GM21529 (cell line): ENCODE measurements around the gene KIF16B.
"Not testable (repeated sequence)": the region's sequence is repeated elsewhere in the genome, so short reads cannot be mapped to it uniquely, and the experiment has no call there.

ENCODE experiments used
- ATAC-seq: cut with Tn5 transposase; IDR thresholded peaks from one replicate; pipeline ENCODE4 v1.9.1; 2021; ENCODE audit not compliant: unreplicated experiment

KIF16B gene

GRCh38 chr20:16590041-16590633 lies 16.9 kb upstream of the KIF16B start:
- ATAC-seq: no peak

- ATAC-seq: no peak
These were observed 16.4 kb upstream of the KIF16B start for GRCh38 chr20:16589623-16590022.

GRCh38 chr20:16588241-16588640 lies 15.0 kb upstream of the KIF16B start:
- ATAC-seq: no peak

DNA sequence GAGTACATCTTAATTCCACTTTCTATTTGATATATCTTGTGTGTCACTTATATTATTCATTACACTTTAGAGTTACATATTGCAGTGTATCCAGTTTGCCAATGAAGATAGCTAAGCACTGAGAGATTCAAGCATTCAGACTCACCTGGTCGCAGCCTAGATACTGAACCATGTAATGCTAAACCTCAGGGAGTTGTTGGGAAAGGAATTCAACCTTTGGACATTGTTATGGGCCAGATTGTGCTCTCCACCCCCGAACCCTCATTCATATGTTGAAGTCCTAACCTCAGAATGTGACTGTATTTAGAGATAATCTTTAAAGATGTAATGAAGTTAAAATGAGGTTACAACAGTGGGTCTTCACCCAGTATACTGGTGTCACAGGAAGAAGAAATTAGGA lies 13.8 kb upstream of the KIF16B start:
- ATAC-seq: no peak

- ATAC-seq: no peak
These were observed 10.2 kb upstream of the KIF16B start for GRCh38 chr20:16583474-16583873.

GRCh38 chr20:16581241-16581640 lies 8.0 kb upstream of the KIF16B start:
- no peak for ATAC-seq

- no peak for ATAC-seq
These were observed 7.4 kb upstream of the KIF16B start for GRCh38 chr20:16580620-16581019.

DNA sequence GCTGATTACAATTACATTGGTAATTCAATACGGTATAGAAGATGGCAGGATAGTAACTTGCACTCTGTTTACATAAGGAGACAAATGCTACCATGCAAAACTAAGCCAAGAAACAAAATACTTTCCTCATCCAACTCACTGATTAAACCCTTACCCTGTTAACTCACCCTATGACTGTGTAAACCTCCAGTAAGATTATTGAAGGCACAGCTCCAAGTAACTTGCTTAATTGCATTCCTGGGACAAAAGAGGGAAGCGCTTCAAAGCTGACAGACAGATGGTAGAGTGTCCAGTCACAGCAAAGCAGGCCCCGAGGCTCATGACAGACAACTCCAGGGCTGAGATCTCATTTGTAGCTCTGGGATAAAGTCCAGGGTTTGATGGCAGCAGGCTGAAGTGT lies 6.9 kb upstream of the KIF16B start:
- no peak for ATAC-seq

DNA sequence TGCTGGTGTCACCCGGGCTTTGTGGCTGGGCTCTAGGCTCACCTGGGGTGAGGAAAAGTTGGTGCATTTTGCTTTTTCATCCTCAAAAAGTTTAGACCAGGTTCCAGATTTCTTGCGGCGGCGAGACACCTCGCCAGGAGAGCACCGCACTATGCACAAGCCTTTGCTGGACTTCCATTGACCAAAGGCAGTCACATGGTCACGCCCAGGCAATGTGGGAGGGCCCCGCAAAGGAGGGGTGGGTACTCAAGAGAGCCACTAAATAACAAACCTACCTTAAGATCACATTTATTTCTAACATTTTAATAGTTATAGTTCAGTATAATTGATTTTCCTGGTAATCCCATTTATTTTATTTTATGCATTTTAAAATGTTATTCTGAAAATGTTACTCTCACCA lies 3.0 kb upstream of the KIF16B start:
- ATAC-seq: no peak

GRCh38 chr20:16575390-16576140 lies 2.3 kb upstream of the KIF16B start:
- ATAC-seq: no peak

- ATAC-seq: peak; percentile 66
These were observed 1.6 kb upstream of the KIF16B start for GRCh38 chr20:16574656-16575355.

- no peak for ATAC-seq
These were observed 1.9 kb downstream of the KIF16B start for GRCh38 chr20:16571333-16571732.

DNA sequence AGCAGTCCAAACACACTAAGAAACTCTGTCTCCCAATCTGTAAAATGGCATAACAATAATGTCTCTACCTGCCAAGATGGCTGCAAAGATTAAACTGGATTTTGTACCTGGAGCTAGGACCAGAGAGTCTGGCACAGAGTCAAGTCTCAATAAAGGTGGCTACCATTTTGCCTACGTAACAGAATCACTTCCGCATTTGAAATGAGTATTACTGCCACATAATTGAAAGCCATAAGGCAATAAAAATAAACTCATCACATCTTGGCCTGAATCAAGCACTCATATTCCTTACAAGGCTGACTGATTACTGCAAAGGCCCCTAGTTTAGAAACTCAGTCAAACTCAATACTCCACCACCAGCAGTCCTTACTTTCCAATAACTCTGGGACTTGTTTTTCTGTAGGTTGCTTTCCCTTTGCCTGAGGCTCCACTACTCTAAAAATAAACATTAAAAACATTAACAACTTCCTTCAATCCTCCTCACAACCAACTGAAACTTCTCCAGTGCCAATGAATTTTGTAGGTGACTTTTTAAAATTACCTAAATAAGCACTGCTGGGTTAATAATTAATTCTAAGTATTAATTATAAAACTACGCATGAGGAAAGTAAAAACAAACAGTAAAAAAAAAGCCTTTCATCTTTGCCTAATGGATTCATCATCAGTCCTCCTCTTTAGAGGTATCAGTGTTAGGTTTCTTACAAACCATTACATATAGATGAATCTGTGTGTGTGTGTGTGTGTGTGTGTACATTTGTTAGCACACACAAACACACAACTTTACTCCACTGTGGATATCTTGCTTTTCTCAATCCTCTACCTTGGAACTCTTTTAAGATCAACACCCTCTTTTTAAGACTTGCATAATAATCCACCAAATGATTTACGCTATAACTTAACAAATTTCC lies 3.7 kb downstream of the KIF16B start:
- no peak for ATAC-seq

DNA sequence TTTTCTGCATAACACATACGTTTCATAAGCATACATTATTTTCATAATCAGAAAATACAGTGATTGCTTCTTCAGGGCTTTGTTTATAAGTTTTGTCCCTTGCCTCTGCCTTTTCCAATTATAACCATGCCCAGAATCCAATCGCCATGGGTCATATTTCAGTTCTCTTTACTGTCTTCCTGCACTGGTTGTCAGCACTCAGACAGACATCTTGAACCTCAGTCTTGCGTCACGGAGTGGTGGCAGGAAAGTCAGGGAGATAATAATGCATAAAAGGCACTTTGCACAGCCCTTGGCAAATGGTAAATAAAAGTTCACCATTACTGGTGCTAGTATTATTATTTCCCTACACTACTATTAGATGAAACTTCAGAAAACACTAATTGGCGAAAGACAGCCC lies 7.2 kb downstream of the KIF16B start:
- ATAC-seq: no peak

DNA sequence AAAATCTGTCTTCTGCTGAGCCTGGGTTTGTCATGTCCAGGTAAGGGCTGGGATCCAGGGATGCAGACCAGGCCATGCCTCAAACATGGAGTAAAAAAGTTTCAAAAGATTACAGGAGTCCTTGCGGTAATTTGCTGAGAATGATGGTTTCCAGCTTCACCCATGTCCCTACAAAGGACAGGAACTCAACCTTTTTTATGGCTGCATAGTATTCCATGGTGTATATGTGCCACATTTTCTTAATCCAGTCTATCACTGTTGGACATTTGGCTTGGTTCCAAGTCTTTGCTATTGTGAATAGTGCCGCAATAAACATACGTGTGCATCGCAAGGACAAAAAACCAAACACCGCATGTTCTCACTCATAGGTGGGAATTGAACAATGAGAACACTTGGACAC lies 9.2 kb downstream of the KIF16B start:
- not testable (repeated sequence) for ATAC-seq

- ATAC-seq: no peak
These were observed 10.0 kb downstream of the KIF16B start for GRCh38 chr20:16563066-16563806.

DNA sequence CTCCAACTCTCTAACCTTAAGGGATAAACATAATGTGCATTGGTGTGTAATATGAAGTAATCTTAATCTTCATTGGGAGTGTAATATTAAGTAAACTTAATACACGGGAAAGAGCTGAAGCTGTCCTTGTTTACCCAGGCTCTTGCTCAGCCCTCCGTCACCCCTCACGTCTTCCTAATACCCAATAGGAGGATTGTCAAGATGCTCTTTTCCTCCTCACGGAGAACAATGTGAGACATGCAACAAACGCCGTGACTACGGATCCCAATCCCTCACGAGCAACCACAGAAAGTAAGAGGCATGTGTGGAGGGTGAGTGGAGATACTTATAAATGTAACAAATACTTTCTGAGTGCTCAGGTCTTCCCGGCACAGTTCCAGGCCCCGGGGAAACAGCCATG lies 11.0 kb downstream of the KIF16B start:
- ATAC-seq: no peak

- ATAC-seq: no peak
These were observed 12.6 kb downstream of the KIF16B start for GRCh38 chr20:16560661-16561060.

DNA sequence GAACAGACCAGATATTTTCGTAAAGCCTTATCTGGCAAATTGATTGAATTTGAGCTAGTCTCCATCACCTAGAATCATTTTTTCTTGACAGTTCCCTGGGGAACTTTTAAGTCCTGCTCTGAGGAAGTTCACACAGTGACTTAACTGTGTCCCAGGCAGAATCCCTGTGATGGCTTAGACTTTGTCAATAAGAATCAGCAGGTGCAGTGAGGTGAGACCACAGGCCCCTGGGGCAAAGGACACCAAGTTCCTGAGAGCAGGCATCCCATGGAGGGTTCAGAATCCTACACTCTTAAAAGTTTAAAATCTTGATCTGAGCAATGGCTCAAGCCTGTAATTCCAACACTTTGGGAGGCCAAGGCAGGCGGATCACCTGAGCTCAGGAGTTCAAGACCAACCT lies 13.0 kb downstream of the KIF16B start:
- ATAC-seq: no peak

- ATAC-seq: no peak
These were observed 16.9 kb downstream of the KIF16B start for GRCh38 chr20:16556301-16556700.

DNA sequence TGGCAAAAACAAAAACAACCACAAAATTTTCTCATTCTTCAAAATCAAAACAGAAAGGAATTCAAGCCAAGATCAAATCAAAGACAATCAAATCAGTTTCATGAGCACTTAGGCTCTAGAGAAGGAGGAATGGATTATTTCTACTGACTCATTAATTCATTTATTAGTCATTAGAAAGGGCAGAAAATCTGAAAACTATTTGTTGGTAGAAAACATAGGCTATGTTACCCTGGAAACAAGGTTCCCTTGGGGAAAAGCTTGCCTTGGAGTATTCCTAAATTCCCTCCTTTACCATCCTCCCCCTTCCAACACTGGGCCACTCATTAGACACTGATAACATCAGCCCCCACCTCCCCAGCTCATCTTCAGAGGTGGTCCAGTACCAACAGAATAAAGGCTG lies 17.5 kb downstream of the KIF16B start:
- ATAC-seq: no peak
